ENCODE results near the gene FBP2. TPM values are rescaled to one million over a fixed set of nuclear protein-coding genes. Genes with fewer than 3 reads are reported as not detected.

Gene FBP2
- polyA plus RNA-seq, 1 experiment: not detected

DNA sequence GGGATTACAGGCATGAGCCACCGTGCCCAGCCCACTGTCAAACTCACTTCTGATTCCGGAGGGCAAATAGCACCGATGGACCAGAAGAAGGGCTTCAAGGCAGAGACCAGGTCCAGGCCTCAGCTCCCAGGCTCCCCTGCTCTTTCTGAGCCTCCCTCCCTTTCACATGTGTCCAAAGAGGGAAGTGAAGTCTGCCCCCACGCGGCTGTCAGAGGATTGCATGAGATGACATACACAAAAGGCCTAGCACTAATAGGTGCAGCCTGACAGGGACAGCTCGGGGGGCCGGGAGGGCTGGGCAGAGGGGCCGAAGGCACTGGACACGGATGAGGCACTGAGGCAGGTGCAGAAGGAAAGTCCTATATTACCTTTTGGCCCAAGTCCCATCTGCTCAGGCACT is 29.6 kb upstream of the FBP2 start:
- Histone ChIP-seq H3K4me3 (ENCODE audit: low read depth, low read length) (no peak overlapping the region), H3K9me3 (ENCODE audit: control insufficient read depth, insufficient read depth, low read length) (no peaks in the 10 kb centered on the region; the same call in 1 of the 2 replicates), H3K27me3 (ENCODE audit: control insufficient read depth, insufficient read depth, low read length) (peaks cover 10% of the 10 kb centered on the region), H3K27ac (ENCODE audit: low read depth, low read length) (no peak overlapping the region)
- TF ChIP-seq, protein P1, sequence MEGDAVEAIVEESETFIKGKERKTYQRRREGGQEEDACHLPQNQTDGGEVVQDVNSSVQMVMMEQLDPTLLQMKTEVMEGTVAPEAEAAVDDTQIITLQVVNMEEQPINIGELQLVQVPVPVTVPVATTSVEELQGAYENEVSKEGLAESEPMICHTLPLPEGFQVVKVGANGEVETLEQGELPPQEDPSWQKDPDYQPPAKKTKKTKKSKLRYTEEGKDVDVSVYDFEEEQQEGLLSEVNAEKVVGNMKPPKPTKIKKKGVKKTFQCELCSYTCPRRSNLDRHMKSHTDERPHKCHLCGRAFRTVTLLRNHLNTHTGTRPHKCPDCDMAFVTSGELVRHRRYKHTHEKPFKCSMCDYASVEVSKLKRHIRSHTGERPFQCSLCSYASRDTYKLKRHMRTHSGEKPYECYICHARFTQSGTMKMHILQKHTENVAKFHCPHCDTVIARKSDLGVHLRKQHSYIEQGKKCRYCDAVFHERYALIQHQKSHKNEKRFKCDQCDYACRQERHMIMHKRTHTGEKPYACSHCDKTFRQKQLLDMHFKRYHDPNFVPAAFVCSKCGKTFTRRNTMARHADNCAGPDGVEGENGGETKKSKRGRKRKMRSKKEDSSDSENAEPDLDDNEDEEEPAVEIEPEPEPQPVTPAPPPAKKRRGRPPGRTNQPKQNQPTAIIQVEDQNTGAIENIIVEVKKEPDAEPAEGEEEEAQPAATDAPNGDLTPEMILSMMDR (IDR thresholded peaks at IDR 0.05; ENCODE audit: low read depth, low read length): peak; percentile 7; the same call in 1 of the 2 replicates
- CTCF ChIA-PET: no interaction called here
- DNase-seq (ENCODE audit: low read depth, low spot score): no peak
- POLR2A ChIA-PET: no interaction called here

DNA sequence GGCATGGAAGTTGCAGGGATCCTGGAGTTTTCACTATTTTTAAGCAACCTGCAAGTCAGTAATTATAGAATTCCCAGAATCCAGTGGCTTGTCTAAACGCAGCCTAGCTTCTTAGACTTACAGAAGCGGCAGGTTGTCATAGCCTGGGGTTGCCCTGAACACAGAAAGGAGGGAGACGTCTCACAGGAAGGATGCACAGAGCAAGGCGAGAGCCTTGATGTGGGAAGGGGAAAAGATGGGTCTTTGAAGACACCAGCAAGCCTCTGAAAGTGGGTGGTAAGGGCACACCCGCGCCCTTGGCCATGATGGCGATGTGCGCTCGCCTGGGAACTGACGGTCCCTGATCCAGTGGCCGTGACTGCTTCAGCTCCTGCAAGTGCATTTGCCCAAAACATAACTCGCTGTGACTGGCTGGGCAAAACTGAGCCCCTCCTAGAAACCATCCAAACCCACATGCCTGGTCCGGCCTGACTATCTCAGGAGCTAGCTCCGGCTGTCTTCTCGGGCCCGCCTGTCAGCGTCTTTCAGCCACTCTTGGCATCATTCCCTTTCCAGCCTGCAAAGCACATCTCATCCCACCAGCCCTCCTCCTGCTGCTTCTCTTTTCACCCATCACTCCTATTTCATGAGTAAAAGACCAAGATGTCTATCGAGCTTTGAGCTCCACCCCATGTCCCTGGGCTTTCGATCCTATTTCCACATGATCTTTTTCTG is 28.6 kb upstream of the FBP2 start:
- DNase-seq (ENCODE audit: low read depth, low spot score): no peak
- TF ChIP-seq, protein P1 (IDR thresholded peaks at IDR 0.05; ENCODE audit: low read depth, low read length): no peak
- H3K27ac ChIP-seq (ENCODE audit: low read depth, low read length): no peak overlapping the region
- H3K4me3 ChIP-seq (ENCODE audit: low read depth, low read length): no peak overlapping the region
- CTCF ChIA-PET: no interaction called here
- H3K9me3 ChIP-seq (ENCODE audit: control insufficient read depth, insufficient read depth, low read length): no peaks in the 10 kb centered on the region; the same call in 1 of the 2 replicates
- POLR2A ChIA-PET: no interaction called here
- H3K27me3 ChIP-seq (ENCODE audit: control insufficient read depth, insufficient read depth, low read length): peaks cover 10% of the 10 kb centered on the region

DNA sequence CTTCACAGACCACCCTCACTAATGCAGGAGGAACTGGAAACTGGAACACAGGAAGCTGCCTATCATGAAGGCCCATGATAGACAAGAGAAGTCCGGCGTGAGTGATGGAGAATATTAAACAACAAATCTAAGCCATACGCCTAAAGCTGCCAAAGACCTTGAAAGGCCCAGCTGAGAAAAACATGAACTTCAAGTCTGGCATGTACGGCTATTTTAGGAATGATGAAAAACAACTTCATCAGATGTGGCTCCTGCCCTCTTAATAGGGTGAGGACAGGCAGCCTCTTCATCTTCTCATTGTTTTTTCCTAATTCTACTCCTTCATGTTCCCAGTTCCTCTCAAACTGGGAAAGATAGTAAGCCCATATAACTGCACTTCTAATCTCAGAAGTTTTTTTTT is 25.4 kb upstream of the FBP2 start:
- CTCF ChIA-PET: no interaction called here
- TF ChIP-seq, protein P1 (IDR thresholded peaks at IDR 0.05; ENCODE audit: low read depth, low read length): no peak
- H3K27me3 ChIP-seq (ENCODE audit: control insufficient read depth, insufficient read depth, low read length): peaks cover 12% of the 10 kb centered on the region
- POLR2A ChIA-PET: no interaction called here
- no peak for DNase-seq (ENCODE audit: low read depth, low spot score)
- no peak overlapping the region for H3K4me3 ChIP-seq (ENCODE audit: low read depth, low read length)
- H3K27ac ChIP-seq (ENCODE audit: low read depth, low read length): no peak overlapping the region
- no peaks in the 10 kb centered on the region; the same call in 1 of the 2 replicates for H3K9me3 ChIP-seq (ENCODE audit: control insufficient read depth, insufficient read depth, low read length)

DNA sequence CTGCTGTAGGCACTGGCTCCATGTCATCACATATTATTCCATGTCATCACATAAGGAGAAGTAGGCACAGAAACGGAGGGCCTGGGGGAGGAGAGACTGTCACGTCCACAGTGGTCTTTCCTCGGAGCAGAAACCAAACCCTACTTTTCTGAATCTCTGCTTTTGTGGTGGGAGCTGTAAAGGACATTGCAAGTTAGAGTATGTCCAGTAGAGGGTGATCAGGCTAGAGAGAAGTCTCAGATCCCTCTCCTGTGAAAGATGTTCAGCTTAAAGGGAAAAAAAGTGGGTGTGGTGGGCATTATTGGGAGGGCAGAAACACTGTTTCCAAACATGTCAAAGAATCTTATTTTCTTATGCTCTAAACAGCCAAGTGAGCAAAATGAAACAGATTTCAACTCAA is 19.4 kb upstream of the FBP2 start:
- H3K4me3 ChIP-seq (ENCODE audit: low read depth, low read length): no peak overlapping the region
- no peak overlapping the region for H3K27ac ChIP-seq (ENCODE audit: low read depth, low read length)
- no peaks in the 10 kb centered on the region for H3K9me3 ChIP-seq (ENCODE audit: control insufficient read depth, insufficient read depth, low read length)
- ChIA-PET POLR2A (no interaction called here), CTCF (interaction anchor here (0.6 kb wide), 1 partner anchor 56 kb away, joined by 3 read pairs; no protein-coding TSS in a partner anchor)
- TF ChIP-seq, protein P1 (IDR thresholded peaks at IDR 0.05; ENCODE audit: low read depth, low read length): no peak
- DNase-seq (ENCODE audit: low read depth, low spot score): no peak
- H3K27me3 ChIP-seq (ENCODE audit: control insufficient read depth, insufficient read depth, low read length): peaks cover 29% of the 10 kb centered on the region

DNA sequence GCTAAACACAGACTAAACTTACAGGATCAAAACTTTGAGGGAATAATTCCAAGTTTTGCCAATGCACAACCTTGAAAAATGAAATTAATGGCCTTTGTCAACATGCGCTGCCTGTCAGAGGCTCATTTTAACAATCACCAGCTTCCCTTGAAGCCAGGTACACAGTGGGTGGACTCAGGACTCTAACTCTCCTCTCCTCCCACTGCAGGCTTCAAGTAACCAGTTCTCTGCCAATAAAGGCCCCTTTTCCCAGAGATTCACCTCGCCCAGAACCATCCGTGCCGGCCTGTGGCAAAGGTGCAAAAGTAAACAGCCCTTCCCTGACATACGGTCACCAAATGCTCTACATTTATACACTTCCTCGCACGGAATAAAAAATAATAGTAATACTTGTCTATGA is 18.4 kb upstream of the FBP2 start:
- DNase-seq (ENCODE audit: low read depth, low spot score): no peak
- H3K27ac ChIP-seq (ENCODE audit: low read depth, low read length): no peak overlapping the region
- no peak overlapping the region for H3K4me3 ChIP-seq (ENCODE audit: low read depth, low read length)
- TF ChIP-seq, protein P1 (IDR thresholded peaks at IDR 0.05; ENCODE audit: low read depth, low read length): no peak
- CTCF ChIA-PET: interaction anchor here (0.6 kb wide), 1 partner anchor 9 kb away, joined by 5 read pairs; no protein-coding TSS in a partner anchor
- POLR2A ChIA-PET: no interaction called here
- peaks cover 33% of the 10 kb centered on the region for H3K27me3 ChIP-seq (ENCODE audit: control insufficient read depth, insufficient read depth, low read length)
- no peaks in the 10 kb centered on the region for H3K9me3 ChIP-seq (ENCODE audit: control insufficient read depth, insufficient read depth, low read length)

Measured in AG04450 (cell line).